Measurements from ENCODE around the gene SH3PXD2B. TPM values are rescaled to one million over a fixed set of nuclear protein-coding genes. Genes with fewer than 3 reads are reported as not detected.
"Not testable (repeated sequence)": the region's sequence is repeated elsewhere in the genome, so short reads cannot be mapped to it uniquely, and the experiment has no call there.

SH3PXD2B gene
- total and polyA plus RNA-seq, 8 donors, result 4.2 to 24.9 (median 11.0) TPM

GRCh38 chr5:172403189-172403796 is 51.0 kb downstream of the SH3PXD2B start:
- TF ChIP-seq, protein P1, sequence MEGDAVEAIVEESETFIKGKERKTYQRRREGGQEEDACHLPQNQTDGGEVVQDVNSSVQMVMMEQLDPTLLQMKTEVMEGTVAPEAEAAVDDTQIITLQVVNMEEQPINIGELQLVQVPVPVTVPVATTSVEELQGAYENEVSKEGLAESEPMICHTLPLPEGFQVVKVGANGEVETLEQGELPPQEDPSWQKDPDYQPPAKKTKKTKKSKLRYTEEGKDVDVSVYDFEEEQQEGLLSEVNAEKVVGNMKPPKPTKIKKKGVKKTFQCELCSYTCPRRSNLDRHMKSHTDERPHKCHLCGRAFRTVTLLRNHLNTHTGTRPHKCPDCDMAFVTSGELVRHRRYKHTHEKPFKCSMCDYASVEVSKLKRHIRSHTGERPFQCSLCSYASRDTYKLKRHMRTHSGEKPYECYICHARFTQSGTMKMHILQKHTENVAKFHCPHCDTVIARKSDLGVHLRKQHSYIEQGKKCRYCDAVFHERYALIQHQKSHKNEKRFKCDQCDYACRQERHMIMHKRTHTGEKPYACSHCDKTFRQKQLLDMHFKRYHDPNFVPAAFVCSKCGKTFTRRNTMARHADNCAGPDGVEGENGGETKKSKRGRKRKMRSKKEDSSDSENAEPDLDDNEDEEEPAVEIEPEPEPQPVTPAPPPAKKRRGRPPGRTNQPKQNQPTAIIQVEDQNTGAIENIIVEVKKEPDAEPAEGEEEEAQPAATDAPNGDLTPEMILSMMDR (IDR thresholded peaks at IDR 0.05), result no peak
- Histone ChIP-seq H3K36me3 (no peaks in the 10 kb centered on the region), H3K4me1 (peaks cover 0 to 6% (median 0%) of the 10 kb centered on the region in 3 donors), H3K27me3 (no peaks in the 10 kb centered on the region), H3K27ac (peak overlapping the region in 1 of 4 donors; percentile 42), H3K9me3 (no peaks in the 10 kb centered on the region), H3K4me3 (no peak overlapping the region)
- FAIRE-seq (no peak), ATAC-seq (peak in 3 of 4 donors; percentile 64 to 72 (median 68)), DNase-seq (no peak)
- 76 to 83% methylated on average over 11 of the region's 11 CpGs for WGBS, 2 donors
- intact Hi-C loops (cut with DNase I), result no loop called here

- no peaks in the 10 kb centered on the region for H3K9me3 ChIP-seq
- TF ChIP-seq, protein P1 (IDR thresholded peaks at IDR 0.05), result no peak
- no peaks in the 10 kb centered on the region for H3K27me3 ChIP-seq
- H3K27ac ChIP-seq, result no peak overlapping the region
- WGBS, 2 donors, result 91 to 93% methylated on average over 13 of the region's 13 CpGs
- no peak for FAIRE-seq
- ATAC-seq, result no peak
- intact Hi-C loops (cut with DNase I), result no loop called here
- no peak for DNase-seq
- H3K36me3 ChIP-seq, result no peaks in the 10 kb centered on the region
- H3K4me3 ChIP-seq, result no peak overlapping the region
- H3K4me1 ChIP-seq, result peaks cover 0 to 6% (median 0%) of the 10 kb centered on the region in 3 donors
Observed at GRCh38 chr5:172402531-172403188, 51.7 kb downstream of the SH3PXD2B start.

DNA sequence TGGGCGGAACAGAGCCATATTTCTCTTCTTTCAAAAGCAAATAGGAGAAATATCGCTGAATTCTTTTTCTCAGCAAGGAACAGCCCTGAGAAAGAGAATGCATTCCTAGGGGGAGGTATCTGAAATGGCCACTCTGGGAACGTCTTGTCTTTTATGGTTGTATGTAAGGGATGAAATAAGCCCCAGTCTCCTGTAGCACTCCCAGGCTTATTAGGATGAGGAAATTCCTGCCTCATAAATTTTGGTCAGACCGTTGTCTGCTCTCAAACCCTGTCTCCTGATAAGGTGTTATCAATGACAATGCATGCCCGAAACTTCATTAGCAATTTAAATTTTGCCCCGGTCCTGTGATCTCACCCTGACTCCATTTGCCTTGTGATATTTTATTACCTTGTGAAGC is 52.3 kb downstream of the SH3PXD2B start:
- H3K27me3 ChIP-seq; H3K27ac ChIP-seq; ATAC-seq; H3K4me3 ChIP-seq; H3K4me1 ChIP-seq; intact Hi-C loops (cut with DNase I); FAIRE-seq; H3K9me3 ChIP-seq; H3K36me3 ChIP-seq; DNase-seq: not testable (repeated sequence)
- 94 to 95% methylated on average over 6 of the region's 6 CpGs for WGBS, 2 donors

DNA sequence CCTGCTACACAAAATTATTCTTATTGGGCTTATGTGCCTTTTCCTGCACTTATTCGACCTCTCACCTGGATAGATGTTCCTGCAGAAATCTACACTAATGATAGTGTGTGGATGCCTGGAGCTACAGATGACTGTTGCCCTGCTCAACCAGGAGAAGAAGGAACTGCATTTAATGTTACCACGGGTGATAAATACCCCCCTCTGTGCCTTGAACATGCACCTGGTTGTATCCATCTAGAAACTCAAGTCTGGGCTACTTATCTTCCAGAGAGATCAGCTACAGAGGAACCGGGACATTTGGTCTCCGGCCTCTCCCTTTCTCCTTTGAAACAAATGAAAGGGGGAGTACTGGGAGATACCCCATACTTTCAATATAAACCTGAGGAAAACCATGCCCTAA is 54.5 kb downstream of the SH3PXD2B start:
- no peaks in the 10 kb centered on the region for H3K9me3 ChIP-seq
- H3K4me3 ChIP-seq, result no peak overlapping the region
- FAIRE-seq (no peak), ATAC-seq (no peak), DNase-seq (no peak)
- TF ChIP-seq, protein P1 (IDR thresholded peaks at IDR 0.05), result no peak
- intact Hi-C loops (cut with DNase I), result no loop called here
- 92 to 96% methylated on average over 4 of the region's 4 CpGs for WGBS, 2 donors
- H3K27ac ChIP-seq, result no peak overlapping the region
- no peaks in the 10 kb centered on the region for H3K4me1 ChIP-seq
- H3K27me3 ChIP-seq, result no peaks in the 10 kb centered on the region
- H3K36me3 ChIP-seq, result no peaks in the 10 kb centered on the region

GRCh38 chr5:172399336-172399735 is 55.0 kb downstream of the SH3PXD2B start:
- H3K4me3 ChIP-seq, result no peak overlapping the region
- FAIRE-seq, result no peak
- ATAC-seq, result no peak
- no peak overlapping the region for H3K27ac ChIP-seq
- no peaks in the 10 kb centered on the region for H3K4me1 ChIP-seq
- intact Hi-C loops (cut with DNase I), result no loop called here
- no peaks in the 10 kb centered on the region for H3K27me3 ChIP-seq
- no peaks in the 10 kb centered on the region for H3K9me3 ChIP-seq
- WGBS, 2 donors, result 90 to 92% methylated on average over 6 of the region's 6 CpGs
- no peaks in the 10 kb centered on the region for H3K36me3 ChIP-seq
- TF ChIP-seq, protein P1 (IDR thresholded peaks at IDR 0.05), result no peak
- no peak for DNase-seq

DNA sequence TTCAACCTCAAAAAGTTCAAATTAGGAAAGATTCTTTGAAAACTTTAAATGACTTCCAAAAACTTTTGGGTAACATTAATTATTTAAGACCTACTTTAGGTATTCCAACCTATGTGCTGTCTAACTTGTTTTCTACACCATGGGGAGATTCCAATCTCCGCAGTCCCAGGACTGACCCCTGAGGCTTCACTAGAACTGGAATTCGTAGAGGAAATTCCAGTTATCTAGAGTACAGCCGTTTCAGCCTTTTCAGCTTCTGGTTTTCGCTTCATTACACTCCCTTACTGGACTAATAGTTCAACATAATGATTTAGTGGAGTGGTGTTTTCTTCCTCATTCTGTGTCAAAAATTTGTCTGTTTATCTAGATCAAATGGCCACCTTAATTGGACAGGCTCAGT is 55.7 kb downstream of the SH3PXD2B start:
- H3K27me3 ChIP-seq; FAIRE-seq; H3K27ac ChIP-seq; ATAC-seq; H3K4me1 ChIP-seq; intact Hi-C loops (cut with DNase I); DNase-seq; H3K4me3 ChIP-seq; H3K36me3 ChIP-seq; H3K9me3 ChIP-seq: not testable (repeated sequence)
- 89 to 91% methylated on average over 4 of the region's 4 CpGs for WGBS, 2 donors

DNA sequence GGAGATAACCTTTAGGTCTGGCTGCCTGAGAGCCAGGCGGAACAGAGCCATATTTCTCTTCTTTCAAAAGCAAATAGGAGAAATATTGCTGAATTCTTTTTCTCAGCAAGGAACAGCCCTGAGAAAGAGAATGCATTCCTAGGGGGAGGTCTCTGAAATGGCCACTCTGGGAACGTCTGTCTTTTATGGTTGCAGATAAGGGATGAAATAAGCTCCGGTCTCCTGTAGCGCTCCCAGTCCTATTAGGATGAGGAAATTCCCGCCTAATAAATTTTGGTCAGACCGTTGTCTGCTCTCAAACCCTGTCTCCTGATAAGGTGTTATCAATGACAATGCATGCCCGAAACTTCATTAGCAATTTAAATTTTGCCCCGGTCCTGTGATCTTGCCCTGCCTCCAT is 57.3 kb downstream of the SH3PXD2B start:
- 95 to 99% methylated on average over 8 of the region's 8 CpGs for whole genome bisulfite sequencing, 2 donors
- H3K27me3 ChIP-seq; H3K4me1 ChIP-seq; ATAC-seq; FAIRE-seq; intact Hi-C loops (cut with DNase I); DNase-seq; H3K27ac ChIP-seq; H3K36me3 ChIP-seq; H3K4me3 ChIP-seq; H3K9me3 ChIP-seq: not testable (repeated sequence)
